ENCODE results near the gene RIPK1.
"Not testable (repeated sequence)": the region's sequence is repeated elsewhere in the genome, so short reads cannot be mapped to it uniquely, and the experiment has no call there.

The RIPK1 gene

GRCh38 chr6:3046295-3046694 is 22.0 kb upstream of the RIPK1 start:
- DNase-seq: no peak

GRCh38 chr6:3048009-3048408 is 20.3 kb upstream of the RIPK1 start:
- DNase-seq: not testable (repeated sequence)

GRCh38 chr6:3052481-3053230 is 15.6 kb upstream of the RIPK1 start:
- DNase-seq: no peak

- DNase-seq: no peak
Observed at GRCh38 chr6:3053231-3053508, 15.1 kb upstream of the RIPK1 start.

GRCh38 chr6:3054229-3055157 is 13.8 kb upstream of the RIPK1 start:
- DNase-seq: not testable (repeated sequence)

- not testable (repeated sequence) for DNase-seq
Observed at GRCh38 chr6:3055158-3055499, 13.2 kb upstream of the RIPK1 start.

GRCh38 chr6:3057063-3057770 is 11.1 kb upstream of the RIPK1 start:
- DNase-seq: no peak

GRCh38 chr6:3058957-3059356 is 9.3 kb upstream of the RIPK1 start:
- DNase-seq: no peak

GRCh38 chr6:3060092-3060491 is 8.2 kb upstream of the RIPK1 start:
- not testable (repeated sequence) for DNase-seq

- DNase-seq: no peak
Observed at GRCh38 chr6:3061501-3061941, 6.8 kb upstream of the RIPK1 start.

- not testable (repeated sequence) for DNase-seq
Observed at GRCh38 chr6:3063340-3063732, 5.0 kb upstream of the RIPK1 start.

GRCh38 chr6:3063733-3064700 is 4.3 kb upstream of the RIPK1 start:
- DNase-seq: peak; percentile 93

GRCh38 chr6:3071568-3071967 is 3.3 kb downstream of the RIPK1 start:
- DNase-seq: no peak

GRCh38 chr6:3072798-3073197 is 4.5 kb downstream of the RIPK1 start:
- DNase-seq: no peak

GRCh38 chr6:3073382-3073781 is 5.1 kb downstream of the RIPK1 start:
- DNase-seq: no peak

GRCh38 chr6:3075772-3076113 is 7.4 kb downstream of the RIPK1 start:
- DNase-seq: no peak

- no peak for DNase-seq
Observed at GRCh38 chr6:3076320-3076719, 8.0 kb downstream of the RIPK1 start.

- no peak for DNase-seq
Observed at GRCh38 chr6:3077430-3077829, 9.1 kb downstream of the RIPK1 start.

GRCh38 chr6:3078952-3079351 is 10.7 kb downstream of the RIPK1 start:
- not testable (repeated sequence) for DNase-seq

- DNase-seq: no peak
Observed at GRCh38 chr6:3079682-3080081, 11.4 kb downstream of the RIPK1 start.

- DNase-seq: no peak
Observed at GRCh38 chr6:3081960-3082359, 13.7 kb downstream of the RIPK1 start.

- DNase-seq: no peak
Observed at GRCh38 chr6:3085074-3085473, 16.8 kb downstream of the RIPK1 start.
